Renal cortical epithelial cell (primary cell): Measurements from ENCODE around the gene REV3L. TPM values are rescaled to one million over a fixed set of nuclear protein-coding genes. Genes with fewer than 3 reads are reported as not detected.
A peak's percentile ranks its signal among the peaks of the same experiment; 100 is the strongest.
"Not testable (repeated sequence)": the region's sequence is repeated elsewhere in the genome, so short reads cannot be mapped to it uniquely, and the experiment has no call there.

Source experiments
- DNase-seq: peaks from one replicate; pipeline ENCODE4 v3.0.0-alpha.2; 2011; ENCODE audit warnings: low read depth
- total RNA-seq: library from RNA; depleted of rRNA; stranded (reverse); fragments of >200 nt; gene quantifications from 2 replicates; pipeline ENCODE4 v1.2.3, GENCODE V29; 2014

REV3L gene
- total RNA-seq, 1 donor from 2014 or later: 41.9 TPM

GRCh38 chr6:111367393-111368088, 115.5 kb downstream of the REV3L start:
- DNase-seq: no peak

DNA sequence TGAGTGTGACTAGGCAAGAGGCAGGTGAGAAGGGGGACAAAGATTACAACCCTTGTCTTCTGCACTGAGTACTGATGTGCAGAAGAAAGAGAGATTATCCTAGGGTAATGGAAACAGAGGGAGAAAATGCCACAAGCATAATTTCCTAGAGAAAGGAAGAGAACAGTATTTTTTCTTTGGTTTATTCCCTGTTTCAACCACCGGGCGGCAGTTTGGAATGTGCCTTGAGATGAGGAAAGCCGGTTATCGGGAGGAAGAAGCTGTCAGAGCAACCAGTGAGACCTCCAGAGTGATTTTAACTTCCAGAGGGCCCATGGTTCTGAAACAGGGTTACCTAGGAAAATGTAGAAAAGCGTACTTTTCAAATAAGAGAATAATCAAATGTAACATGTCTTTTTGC, 121.4 kb downstream of the REV3L start:
- DNase-seq: peak; percentile 28

DNA sequence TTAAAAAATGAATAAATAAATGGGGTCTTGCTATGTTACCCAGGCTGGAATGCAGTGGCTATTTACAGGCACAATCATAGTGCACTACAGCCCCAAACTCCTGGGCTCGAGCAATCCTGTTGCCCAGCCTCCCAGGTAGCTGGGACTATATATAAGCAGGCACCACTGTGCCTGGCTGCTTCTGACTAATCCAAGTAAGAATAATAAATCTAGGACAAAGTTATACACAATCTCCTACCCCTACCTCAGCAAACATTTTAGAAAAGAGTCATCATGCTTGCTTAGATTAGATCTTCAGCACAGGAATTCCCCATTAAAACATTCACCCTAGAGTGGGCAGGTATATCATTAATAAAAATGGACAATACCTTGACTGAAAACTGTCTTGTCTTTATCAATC, 124.6 kb downstream of the REV3L start:
- DNase-seq: peak; percentile 65

GRCh38 chr6:111357705-111358104, 125.3 kb downstream of the REV3L start:
- peak; percentile 46 for DNase-seq

- DNase-seq: peak; percentile 78
Measured at GRCh38 chr6:111356551-111356950, 126.5 kb downstream of the REV3L start.

GRCh38 chr6:111354758-111355555, 128.1 kb downstream of the REV3L start:
- no peak for DNase-seq

GRCh38 chr6:111353912-111354462, 129.0 kb downstream of the REV3L start:
- peak; percentile 28 for DNase-seq

- DNase-seq: no peak
Measured at GRCh38 chr6:111347589-111347988, 135.4 kb downstream of the REV3L start.

DNA sequence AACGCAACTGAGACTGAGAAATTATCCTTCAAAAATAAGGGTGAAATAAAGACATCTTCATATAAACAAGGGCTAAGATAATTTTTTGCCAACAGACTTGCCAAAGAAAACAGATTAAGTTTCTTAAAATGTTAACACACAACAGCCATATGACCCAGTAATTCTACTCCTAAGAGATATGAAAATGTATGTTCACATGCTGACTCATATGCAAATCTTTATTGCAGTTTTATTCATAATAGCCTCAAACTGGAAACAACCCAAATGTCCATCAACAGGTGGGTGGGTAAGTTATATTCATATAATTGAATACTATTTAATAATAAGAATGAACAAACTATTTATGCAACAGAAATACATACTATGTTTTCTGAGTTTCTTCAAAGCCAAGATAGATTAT, 140.1 kb downstream of the REV3L start:
- no peak for DNase-seq

- DNase-seq: no peak
Measured at GRCh38 chr6:111339294-111339693, 143.7 kb downstream of the REV3L start.

- no peak for DNase-seq
Measured at GRCh38 chr6:111338843-111339242, 144.2 kb downstream of the REV3L start.

GRCh38 chr6:111337829-111338236, 145.2 kb downstream of the REV3L start:
- DNase-seq: no peak

- peak; percentile 17 for DNase-seq
Measured at GRCh38 chr6:111329882-111330633, 153.0 kb downstream of the REV3L start.

GRCh38 chr6:111326563-111326962, 156.5 kb downstream of the REV3L start:
- no peak for DNase-seq

- DNase-seq: no peak
Measured at GRCh38 chr6:111322145-111322544, 160.9 kb downstream of the REV3L start.

DNA sequence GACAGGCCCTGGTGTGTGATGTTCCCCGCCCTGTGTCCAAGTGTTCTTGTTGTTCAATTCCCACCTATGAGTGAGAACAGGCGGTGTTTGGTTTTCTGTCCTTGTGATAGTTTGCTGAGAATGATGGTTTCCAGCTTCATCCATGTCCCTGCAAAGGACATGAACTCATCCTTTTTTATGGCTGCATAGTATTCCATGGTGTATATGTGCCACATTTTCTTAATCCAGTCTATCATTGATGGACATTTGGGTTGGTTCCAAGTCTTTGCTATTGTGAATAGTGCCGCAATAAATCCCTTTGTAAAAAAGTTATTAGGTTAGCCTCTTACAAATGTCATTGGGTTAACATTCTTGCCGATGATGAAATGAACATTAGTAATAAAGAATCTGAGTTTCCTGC, 175.1 kb downstream of the REV3L start:
- DNase-seq: not testable (repeated sequence)

GRCh38 chr6:111307275-111307858, 175.7 kb downstream of the REV3L start:
- no peak for DNase-seq

- peak; percentile 57 for DNase-seq
Measured at GRCh38 chr6:111306104-111306888, 176.7 kb downstream of the REV3L start.

GRCh38 chr6:111301946-111302345, 181.1 kb downstream of the REV3L start:
- DNase-seq: no peak

DNA sequence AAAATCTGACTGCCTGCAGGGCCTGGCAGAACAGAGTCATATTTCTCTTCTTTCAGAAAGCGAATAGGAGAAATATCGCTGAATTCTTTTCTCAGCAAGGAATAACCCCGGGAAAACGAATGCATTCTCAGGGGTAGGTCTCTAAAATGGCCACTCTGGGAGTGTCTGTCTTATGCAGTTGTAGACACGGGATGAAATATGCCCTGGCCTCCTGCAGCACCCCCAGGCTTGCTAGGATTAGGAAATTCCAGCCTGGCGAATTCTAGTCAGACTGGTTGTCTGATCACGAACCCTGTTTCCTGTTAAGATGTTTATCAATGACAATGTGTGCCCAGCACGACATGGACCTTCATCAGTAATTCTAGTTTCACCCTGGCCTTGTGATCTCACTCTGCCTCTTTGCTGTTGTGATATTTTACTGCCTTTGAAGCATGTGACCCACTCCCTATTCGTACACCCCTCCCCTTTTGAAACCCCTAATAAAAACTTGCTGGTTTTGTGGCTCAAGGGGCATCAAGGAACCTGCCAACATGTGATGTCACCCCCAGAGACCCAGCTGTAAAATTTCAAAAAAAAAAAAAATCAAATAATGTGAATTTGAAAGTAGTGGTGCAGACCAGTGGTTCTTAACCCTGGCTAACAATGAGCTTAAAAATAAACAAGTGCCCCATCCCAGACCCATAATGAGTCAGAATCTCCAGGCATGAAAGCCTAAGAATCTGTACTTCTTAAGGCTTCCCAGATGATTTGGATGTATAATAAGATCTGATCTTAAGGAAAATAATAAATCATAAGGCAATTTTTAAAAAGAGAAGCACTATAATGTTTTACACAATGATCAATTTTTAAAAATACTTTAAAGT, 181.8 kb downstream of the REV3L start:
- DNase-seq: peak; percentile 76
